CD4-positive, CD25-positive, alpha-beta regulatory T cell (primary cell): Measurements from ENCODE around the gene CFAP91. TPM values are rescaled to one million over a fixed set of nuclear protein-coding genes. Genes with fewer than 3 reads are reported as not detected.
A peak's percentile ranks its signal among the peaks of the same experiment; 100 is the strongest.

Experiments used
- ATAC-seq, 2 donors: fragments of 150-1000 bp; cut with Tn5 transposase; one replicate each; pipeline ENCODE4 v1.10.0; 2021; ENCODE audit warnings: low read depth in 2 of 2, moderate number of reproducible peaks in 2 of 2, moderate library complexity in 1 of 2
- DNase-seq, 3 donors: peaks; one replicate each; pipeline versions ENCODE4 v3.0.0 to v3.0.0-alpha.2; 2012 to 2022; ENCODE audit warnings: mixed read lengths in 1 of 3
- H3K27ac ChIP-seq: one replicate; pipeline ENCODE4 v1.7.0; 2013; ENCODE audit warnings: mild to moderate bottlenecking, low read length; ENCODE audit not compliant: insufficient read depth, poor library complexity, severe bottlenecking
- H3K27me3 ChIP-seq: one replicate; pipeline ENCODE4 v1.7.0; 2013; ENCODE audit warnings: low read length; ENCODE audit not compliant: control insufficient read depth, insufficient read depth
- H3K36me3 ChIP-seq: one replicate; pipeline ENCODE4 v1.7.0; 2013; ENCODE audit warnings: mild to moderate bottlenecking, low read length, moderate library complexity; ENCODE audit not compliant: control insufficient read depth, insufficient read depth
- H3K4me1 ChIP-seq: 2 replicates; pipeline ENCODE4 v1.7.0; 2013; ENCODE audit warnings: mild to moderate bottlenecking, low read length; ENCODE audit not compliant: insufficient read depth, control insufficient read depth, poor library complexity, severe bottlenecking
- H3K4me3 ChIP-seq: one replicate; pipeline ENCODE4 v1.7.0; 2013; ENCODE audit warnings: low read depth, mild to moderate bottlenecking, low read length, moderate library complexity
- H3K9me3 ChIP-seq, 2 experiments: 1 replicate in 1 of 2; 2 replicates in 1 of 2; pipeline ENCODE4 v1.7.0; 2013; ENCODE audit warnings: low read length in 2 of 2, mild to moderate bottlenecking in 1 of 2, moderate library complexity in 1 of 2; ENCODE audit not compliant: control insufficient read depth in 2 of 2
- H3K27ac Mint-ChIP-seq, 3 donors: one replicate each; pipeline ENCODE4 v1.8.0; 2020 to 2022; ENCODE audit warnings: mild to moderate bottlenecking in 3 of 3, mixed read lengths in 3 of 3, moderate library complexity in 2 of 3
- H3K27me3 Mint-ChIP-seq: one replicate; pipeline ENCODE4 v1.8.0; 2022; ENCODE audit warnings: mild to moderate bottlenecking, mixed read lengths
- H3K36me3 Mint-ChIP-seq: one replicate; pipeline ENCODE4 v1.8.0; 2020; ENCODE audit warnings: mixed read lengths
- H3K4me1 Mint-ChIP-seq, 4 donors: one replicate each; pipeline ENCODE4 v1.8.0; 2020 to 2022; ENCODE audit warnings: mixed read lengths in 4 of 4, mild to moderate bottlenecking in 1 of 4
- H3K4me3 Mint-ChIP-seq, 4 donors: one replicate each; pipeline ENCODE4 v1.8.0; 2020 to 2022; ENCODE audit warnings: mild to moderate bottlenecking in 4 of 4, mixed read lengths in 4 of 4, moderate library complexity in 3 of 4
- H3K9me3 Mint-ChIP-seq, 7 donors: one replicate each; pipeline ENCODE4 v1.8.0; 2020 to 2022; ENCODE audit warnings: mixed read lengths in 7 of 7, mild to moderate bottlenecking in 3 of 7, moderate library complexity in 2 of 7
- polyA plus RNA-seq, 4 donors: library from polyadenylated mRNA; unstranded; fragments of 300-500 nt; fragmentation: Illumina TruSeq; gene quantifications; one replicate each; pipeline ENCODE4 v1.2.3, GENCODE V29; 2021
- total RNA-seq: library from RNA; stranded (reverse); gene quantifications from one replicate; pipeline ENCODE4 v1.2.3, GENCODE V29; 2022

The CFAP91 gene
- total and polyA plus RNA-seq, 5 donors from 2014 or later = 0.44 to 0.59 TPM; not detected in 3

DNA sequence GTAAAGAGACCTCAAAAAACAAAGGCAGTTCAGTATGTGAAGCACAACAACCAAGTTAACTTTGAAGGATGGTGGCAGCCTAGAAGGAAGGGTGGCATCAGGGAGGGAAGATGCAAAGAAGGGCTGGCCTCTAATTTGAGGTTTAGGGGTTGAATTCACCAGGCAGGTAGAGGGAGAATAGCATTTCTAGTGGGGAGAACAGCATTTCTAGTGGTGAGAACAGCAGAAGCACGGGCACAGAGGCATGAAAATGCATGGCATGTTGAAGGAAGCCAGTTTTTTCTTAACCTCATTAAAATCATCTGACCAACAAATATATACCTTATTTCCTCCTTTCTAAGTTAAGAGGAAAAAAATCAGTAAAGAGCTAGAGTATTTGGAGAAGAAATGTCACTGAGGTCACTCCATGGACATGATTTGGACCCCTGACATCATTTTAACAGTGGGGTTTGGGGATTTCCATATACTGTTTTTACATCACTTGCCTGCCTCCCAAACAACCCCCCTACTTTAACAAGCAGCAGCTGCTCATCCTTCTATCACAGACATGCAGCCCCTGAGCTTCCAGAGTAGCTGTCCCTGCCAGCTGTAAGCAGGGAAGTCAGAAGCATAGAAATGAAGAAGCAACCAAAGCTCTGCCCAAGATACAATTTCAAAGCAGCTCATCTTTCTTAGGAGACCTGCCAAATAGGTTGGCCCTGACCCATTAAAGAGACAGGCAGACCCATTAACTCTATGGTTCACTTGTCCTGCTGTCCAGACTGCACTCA lies 40.0 kb upstream of the CFAP91 start:
- Mint-ChIP-seq H3K27ac (peak overlapping the region; percentile 8 to 57 (median 31)), H3K9me3 (no peaks in the 10 kb centered on the region), H3K36me3 (peaks cover 18% of the 10 kb centered on the region), H3K4me3 (no peak overlapping the region), H3K27me3 (no peaks in the 10 kb centered on the region), H3K4me1 (peaks cover 0 to 11% (median 4%) of the 10 kb centered on the region in 4 donors)
- Histone ChIP-seq H3K4me1 (no peaks in the 10 kb centered on the region), H3K27me3 (no peaks in the 10 kb centered on the region), H3K9me3 (no peaks in the 10 kb centered on the region), H3K27ac (no peak overlapping the region), H3K36me3 (peaks cover 16% of the 10 kb centered on the region), H3K4me3 (no peak overlapping the region)
- ATAC-seq = no peak
- DNase-seq = no peak

DNA sequence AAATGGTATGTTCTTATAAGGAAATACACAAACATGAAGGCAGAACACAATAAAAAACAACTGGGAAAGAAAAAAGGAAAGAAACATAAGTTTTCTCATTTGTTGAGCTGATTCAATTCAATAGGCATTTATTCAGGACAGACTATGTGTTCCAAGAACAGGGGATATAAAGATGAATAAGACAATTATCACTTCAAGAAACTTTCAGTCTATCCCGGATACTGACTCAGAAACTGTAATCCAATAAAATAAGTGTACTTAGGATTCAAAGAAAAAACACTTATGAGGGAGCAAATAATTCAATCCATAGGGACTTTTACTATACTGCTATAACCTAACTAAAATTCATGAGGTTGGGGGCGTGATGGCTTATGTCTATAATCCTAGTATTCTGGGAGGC lies 38.9 kb upstream of the CFAP91 start:
- peaks cover 26% of the 10 kb centered on the region for H3K36me3 ChIP-seq
- H3K27ac ChIP-seq = no peak overlapping the region
- Mint-ChIP-seq H3K4me1 (peaks cover 0 to 11% (median 1%) of the 10 kb centered on the region in 4 donors), H3K27me3 (no peaks in the 10 kb centered on the region), H3K4me3 (no peak overlapping the region), H3K27ac (peak overlapping the region in 2 of 3 donors; percentile 42 to 80), H3K36me3 (peaks cover 17% of the 10 kb centered on the region), H3K9me3 (no peaks in the 10 kb centered on the region)
- H3K4me1 ChIP-seq = no peaks in the 10 kb centered on the region
- no peak for ATAC-seq
- no peak for DNase-seq
- no peaks in the 10 kb centered on the region for H3K9me3 ChIP-seq
- no peaks in the 10 kb centered on the region for H3K27me3 ChIP-seq
- H3K4me3 ChIP-seq = no peak overlapping the region

DNA sequence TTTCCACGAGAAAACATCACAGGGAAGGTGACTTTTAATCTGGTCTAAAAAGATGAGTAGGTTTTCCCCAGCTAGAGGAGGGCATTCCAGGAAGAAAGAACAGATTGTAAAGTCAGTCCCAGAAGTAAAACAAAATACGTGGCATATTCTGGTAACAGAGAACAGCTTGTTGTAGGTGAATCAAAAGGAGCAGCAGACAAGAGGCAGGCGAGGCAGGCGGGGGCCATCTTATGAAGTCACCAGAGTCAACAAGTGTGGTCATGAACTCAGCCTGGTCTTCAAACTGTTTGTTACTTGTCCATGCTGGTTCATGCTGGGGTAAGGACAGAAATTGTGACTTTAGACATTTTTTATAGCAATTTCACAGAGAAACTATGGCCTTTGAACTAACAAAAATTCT lies 38.5 kb upstream of the CFAP91 start:
- H3K27me3 Mint-ChIP-seq = no peaks in the 10 kb centered on the region
- H3K4me1 Mint-ChIP-seq = peaks cover 0 to 11% (median 1%) of the 10 kb centered on the region in 4 donors
- ATAC-seq (no peak), DNase-seq (no peak)
- Histone ChIP-seq H3K36me3 (peaks cover 26% of the 10 kb centered on the region), H3K27me3 (no peaks in the 10 kb centered on the region), H3K4me3 (no peak overlapping the region), H3K4me1 (no peaks in the 10 kb centered on the region), H3K9me3 (no peaks in the 10 kb centered on the region), H3K27ac (no peak overlapping the region)
- no peak overlapping the region for H3K4me3 Mint-ChIP-seq
- H3K36me3 Mint-ChIP-seq = peaks cover 17% of the 10 kb centered on the region
- no peaks in the 10 kb centered on the region for H3K9me3 Mint-ChIP-seq
- peak overlapping the region in 2 of 3 donors; percentile 42 to 48 for H3K27ac Mint-ChIP-seq

DNA sequence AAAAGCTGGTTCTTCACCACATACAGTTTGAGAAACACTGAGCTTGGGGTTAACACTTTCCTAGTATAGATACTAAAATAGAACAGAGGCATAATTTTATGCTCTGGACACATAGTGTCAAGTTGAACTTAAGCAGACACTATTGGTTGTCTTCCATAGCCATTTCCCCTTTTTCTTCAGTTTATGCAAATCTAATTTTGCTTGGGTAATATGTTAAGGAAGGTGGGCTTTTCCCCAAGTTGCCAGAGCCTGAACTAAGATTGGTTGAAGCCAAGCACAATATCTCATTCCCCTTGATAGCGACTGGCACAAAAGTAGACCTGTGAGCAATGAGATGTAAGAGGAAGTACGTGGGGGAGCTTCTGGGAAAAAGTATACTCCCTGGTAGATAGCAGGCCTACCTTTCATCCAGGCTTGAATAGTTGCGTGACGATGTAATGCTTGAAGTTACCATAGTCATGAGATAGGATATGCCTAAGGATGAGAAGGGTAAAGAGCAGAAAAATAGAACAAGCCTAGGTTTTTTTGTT lies 37.9 kb upstream of the CFAP91 start:
- H3K9me3 Mint-ChIP-seq = no peaks in the 10 kb centered on the region
- Histone ChIP-seq H3K36me3 (peaks cover 30% of the 10 kb centered on the region), H3K27ac (no peak overlapping the region), H3K4me3 (no peak overlapping the region), H3K27me3 (no peaks in the 10 kb centered on the region), H3K4me1 (no peaks in the 10 kb centered on the region), H3K9me3 (no peaks in the 10 kb centered on the region)
- H3K4me3 Mint-ChIP-seq = no peak overlapping the region
- H3K36me3 Mint-ChIP-seq = peaks cover 13% of the 10 kb centered on the region
- DNase-seq (no peak), ATAC-seq (no peak)
- no peaks in the 10 kb centered on the region for H3K27me3 Mint-ChIP-seq
- peak overlapping the region in 1 of 3 donors; percentile 12 for H3K27ac Mint-ChIP-seq
- H3K4me1 Mint-ChIP-seq = peaks cover 1 to 13% (median 4%) of the 10 kb centered on the region in 4 donors

DNA sequence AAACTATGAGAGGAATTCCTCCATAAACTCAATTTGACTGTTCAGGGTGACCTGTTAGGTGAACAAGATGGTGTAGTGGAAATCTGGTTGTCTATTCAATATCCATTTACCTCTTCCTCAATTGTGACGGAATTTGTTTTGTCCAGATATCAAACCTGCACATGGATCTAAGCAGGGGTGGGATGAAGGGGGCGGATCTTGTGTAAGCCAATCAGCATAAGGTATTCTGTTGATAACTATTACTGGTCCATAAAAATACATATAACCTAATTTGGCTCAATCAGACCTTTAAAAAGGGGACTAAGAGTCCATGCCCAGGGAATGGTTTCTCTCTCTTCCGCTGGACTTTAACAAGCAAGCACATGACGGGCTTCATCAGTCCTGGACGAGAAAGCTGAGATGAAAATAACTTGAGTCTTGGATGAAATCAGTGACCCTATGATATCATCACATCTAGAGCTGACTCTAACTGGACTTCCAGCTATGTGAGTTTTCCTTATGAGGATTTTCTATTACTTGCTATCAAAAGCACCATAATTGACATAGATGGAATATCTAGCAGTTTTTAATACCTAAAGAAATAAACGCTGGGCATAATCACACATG lies 36.8 kb upstream of the CFAP91 start:
- H3K36me3 ChIP-seq = peaks cover 38% of the 10 kb centered on the region
- H3K4me1 ChIP-seq = no peaks in the 10 kb centered on the region
- H3K4me1 Mint-ChIP-seq = peaks cover 4 to 19% (median 10%) of the 10 kb centered on the region in 4 donors
- no peaks in the 10 kb centered on the region for H3K27me3 ChIP-seq
- ATAC-seq = no peak
- no peak overlapping the region for H3K4me3 ChIP-seq
- H3K27ac Mint-ChIP-seq = no peak overlapping the region
- no peak for DNase-seq
- H3K9me3 ChIP-seq = no peaks in the 10 kb centered on the region
- no peaks in the 10 kb centered on the region for H3K9me3 Mint-ChIP-seq
- H3K4me3 Mint-ChIP-seq = no peak overlapping the region
- H3K27ac ChIP-seq = no peak overlapping the region
- no peaks in the 10 kb centered on the region for H3K27me3 Mint-ChIP-seq
- peaks cover 20% of the 10 kb centered on the region for H3K36me3 Mint-ChIP-seq

DNA sequence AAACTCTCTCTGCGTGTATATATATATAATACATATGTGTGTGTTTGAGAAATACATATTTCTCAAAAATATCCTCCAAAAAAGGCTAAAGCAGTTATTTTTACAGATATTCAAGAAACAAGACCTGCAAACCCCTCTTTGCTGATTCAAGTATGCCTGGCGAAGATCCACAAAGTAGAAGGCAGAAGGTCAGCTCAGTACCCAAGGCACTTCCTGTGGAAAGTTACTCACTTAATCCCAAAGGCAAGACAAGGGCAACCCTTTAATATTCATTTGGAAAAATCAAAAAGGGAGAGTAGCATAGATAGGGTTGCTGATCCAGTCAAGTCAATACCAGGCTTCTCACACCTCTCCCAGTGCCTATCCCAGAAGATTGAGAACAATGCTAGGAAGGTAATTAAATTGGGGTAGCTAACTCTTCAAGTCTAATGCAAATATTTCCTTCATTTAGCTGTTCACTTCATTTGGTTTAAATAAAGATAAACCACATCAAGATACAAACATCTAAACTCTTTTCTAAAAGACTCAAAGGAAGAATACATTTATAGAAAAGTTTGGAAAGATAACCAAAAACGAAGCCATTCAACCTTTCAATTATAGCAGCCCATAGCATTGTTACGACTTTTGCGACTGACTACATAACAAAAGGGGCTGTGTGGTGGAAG lies 32.8 kb upstream of the CFAP91 start:
- Histone ChIP-seq H3K36me3 (peaks cover 75% of the 10 kb centered on the region), H3K9me3 (no peaks in the 10 kb centered on the region), H3K27ac (no peak overlapping the region), H3K4me1 (no peaks in the 10 kb centered on the region), H3K27me3 (no peaks in the 10 kb centered on the region), H3K4me3 (no peak overlapping the region)
- Mint-ChIP-seq H3K4me3 (peak overlapping the region in 1 of 4 donors; percentile 38), H3K27me3 (no peaks in the 10 kb centered on the region), H3K4me1 (peaks cover 22 to 36% (median 26%) of the 10 kb centered on the region in 4 donors), H3K36me3 (peaks cover 39% of the 10 kb centered on the region), H3K9me3 (no peaks in the 10 kb centered on the region), H3K27ac (peak overlapping the region in 1 of 3 donors; percentile 42)
- no peak for DNase-seq
- ATAC-seq = no peak

DNA sequence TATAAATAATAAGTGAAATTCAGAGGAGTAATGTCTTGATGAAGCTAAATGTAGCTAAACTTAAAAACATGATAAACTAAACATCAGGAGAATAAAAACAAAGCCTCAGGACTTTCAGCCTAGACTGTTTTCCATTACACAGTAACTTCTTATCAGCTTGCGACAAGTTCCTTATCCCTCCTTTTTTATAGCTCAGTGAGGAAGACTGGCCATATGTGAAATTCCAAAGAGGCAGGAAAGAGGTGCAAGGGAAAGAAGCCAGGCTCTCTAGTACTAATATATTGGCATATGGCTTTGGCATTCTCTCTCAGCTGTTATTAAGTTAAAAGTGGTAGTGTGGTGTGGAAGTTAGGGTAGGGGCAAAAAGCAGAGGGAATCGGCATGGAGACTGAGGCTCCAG lies 30.0 kb upstream of the CFAP91 start:
- Histone ChIP-seq H3K36me3 (peaks cover 67% of the 10 kb centered on the region), H3K4me3 (no peak overlapping the region), H3K4me1 (peaks cover 18% of the 10 kb centered on the region), H3K27me3 (no peaks in the 10 kb centered on the region), H3K27ac (no peak overlapping the region), H3K9me3 (no peaks in the 10 kb centered on the region)
- ATAC-seq (no peak), DNase-seq (no peak)
- Mint-ChIP-seq H3K9me3 (no peaks in the 10 kb centered on the region), H3K27me3 (peaks cover 5% of the 10 kb centered on the region), H3K4me3 (peak overlapping the region in 1 of 4 donors; percentile 66), H3K36me3 (peaks cover 34% of the 10 kb centered on the region), H3K4me1 (peaks cover 27 to 61% (median 47%) of the 10 kb centered on the region in 4 donors), H3K27ac (peak overlapping the region in 1 of 3 donors; percentile 81)
